Astrocyte (in vitro differentiated cells and primary cell): ENCODE results near the gene UBR1. TPM values are rescaled to one million over a fixed set of nuclear protein-coding genes. Genes with fewer than 3 reads are reported as not detected.

Source experiments
- DNase-seq: peaks from one replicate; pipeline ENCODE4 v3.0.0-alpha.2; 2010; ENCODE audit warnings: low read depth
- FAIRE-seq: peaks from 2 replicates; lab custom pipeline; 2011; peaks lifted over from hg19 to GRCh38; lab: Jason Lieb, UNC
- H2AFZ ChIP-seq: 2 replicates; pipeline ENCODE4 v1.6.0; 2012; ENCODE audit warnings: low read depth, low read length, inconsistent platforms
- H3K27ac ChIP-seq: 2 replicates; pipeline ENCODE4 v1.5.1; 2011; ENCODE audit warnings: low read depth, low read length, inconsistent platforms
- H3K27me3 ChIP-seq: 2 replicates; pipeline ENCODE4 v1.6.0; 2011; ENCODE audit warnings: low read length, inconsistent platforms; ENCODE audit not compliant: insufficient read depth
- H3K36me3 ChIP-seq: 2 replicates; pipeline ENCODE4 v1.5.1; 2011; ENCODE audit warnings: low read length, inconsistent platforms; ENCODE audit not compliant: insufficient read depth
- H3K4me1 ChIP-seq: 2 replicates; pipeline ENCODE4 v1.5.1; 2011; ENCODE audit warnings: low read length, inconsistent platforms; ENCODE audit not compliant: insufficient read depth
- H3K4me2 ChIP-seq: 2 replicates; pipeline ENCODE4 v1.6.0; 2012; ENCODE audit warnings: low read length, inconsistent platforms
- H3K4me3 ChIP-seq: 2 replicates; pipeline ENCODE4 v1.5.1; 2011; ENCODE audit warnings: low read depth, mild to moderate bottlenecking, low read length, inconsistent platforms; ENCODE audit not compliant: insufficient read depth
- H3K79me2 ChIP-seq: 2 replicates; pipeline ENCODE4 v1.6.0; 2012; ENCODE audit warnings: mild to moderate bottlenecking, low read length, inconsistent platforms; ENCODE audit not compliant: insufficient read depth
- H3K9ac ChIP-seq: 2 replicates; pipeline ENCODE4 v1.6.0; 2012; ENCODE audit warnings: mild to moderate bottlenecking, low read length, inconsistent platforms
- H3K9me3 ChIP-seq: 2 replicates; pipeline ENCODE4 v1.5.1; 2012; ENCODE audit warnings: low read depth, mild to moderate bottlenecking, low read length, inconsistent platforms; ENCODE audit not compliant: insufficient read depth
- H4K20me1 ChIP-seq: 2 replicates; pipeline ENCODE4 v1.6.0; 2012; ENCODE audit warnings: low read length, inconsistent platforms; ENCODE audit not compliant: insufficient read depth
- H3K27ac Mint-ChIP-seq: one replicate; pipeline ENCODE4 v1.8.0; 2021; ENCODE audit warnings: mild to moderate bottlenecking, mixed read lengths; ENCODE audit not compliant: unreplicated experiment
- H3K27me3 Mint-ChIP-seq: one replicate; pipeline ENCODE4 v1.8.0; 2021; ENCODE audit warnings: low read depth, mixed read lengths; ENCODE audit not compliant: unreplicated experiment
- H3K36me3 Mint-ChIP-seq: one replicate; pipeline ENCODE4 v1.8.0; 2021; ENCODE audit warnings: low read depth, mixed read lengths; ENCODE audit not compliant: unreplicated experiment
- H3K4me1 Mint-ChIP-seq: one replicate; pipeline ENCODE4 v1.8.0; 2021; ENCODE audit warnings: low read depth, mixed read lengths; ENCODE audit not compliant: unreplicated experiment
- H3K4me3 Mint-ChIP-seq: one replicate; pipeline ENCODE4 v1.8.0; 2021; ENCODE audit warnings: mild to moderate bottlenecking, moderate library complexity, mixed read lengths; ENCODE audit not compliant: unreplicated experiment
- H3K9me3 Mint-ChIP-seq: one replicate; pipeline ENCODE4 v1.8.0; 2021; ENCODE audit warnings: mild to moderate bottlenecking, mixed read lengths; ENCODE audit not compliant: unreplicated experiment
- EZH2 ChIP-seq: IDR thresholded peaks from 2 replicates; pipeline ENCODE4 v1.6.1; 2012; ENCODE audit warnings: mild to moderate bottlenecking, low read length, inconsistent platforms; ENCODE audit not compliant: insufficient read depth
- total RNA-seq: library from RNA; stranded (reverse); gene quantifications from 2 replicates; pipeline ENCODE4 v1.2.1, GENCODE V29; 2021
- TF ChIP-seq, protein P1 (sequence below): IDR thresholded peaks from 2 replicates; pipeline ENCODE4 v1.5.1; 2011; ENCODE audit warnings: low read depth, mild to moderate bottlenecking, inconsistent platforms, low read length, moderate library complexity; ENCODE audit not compliant: insufficient read depth

The UBR1 gene
- total RNA-seq, 1 donor from 2014 or later, result 25.7 TPM

GRCh38 chr15:43086551-43086950, 19.3 kb downstream of the UBR1 start:
- TF ChIP-seq, protein P1, sequence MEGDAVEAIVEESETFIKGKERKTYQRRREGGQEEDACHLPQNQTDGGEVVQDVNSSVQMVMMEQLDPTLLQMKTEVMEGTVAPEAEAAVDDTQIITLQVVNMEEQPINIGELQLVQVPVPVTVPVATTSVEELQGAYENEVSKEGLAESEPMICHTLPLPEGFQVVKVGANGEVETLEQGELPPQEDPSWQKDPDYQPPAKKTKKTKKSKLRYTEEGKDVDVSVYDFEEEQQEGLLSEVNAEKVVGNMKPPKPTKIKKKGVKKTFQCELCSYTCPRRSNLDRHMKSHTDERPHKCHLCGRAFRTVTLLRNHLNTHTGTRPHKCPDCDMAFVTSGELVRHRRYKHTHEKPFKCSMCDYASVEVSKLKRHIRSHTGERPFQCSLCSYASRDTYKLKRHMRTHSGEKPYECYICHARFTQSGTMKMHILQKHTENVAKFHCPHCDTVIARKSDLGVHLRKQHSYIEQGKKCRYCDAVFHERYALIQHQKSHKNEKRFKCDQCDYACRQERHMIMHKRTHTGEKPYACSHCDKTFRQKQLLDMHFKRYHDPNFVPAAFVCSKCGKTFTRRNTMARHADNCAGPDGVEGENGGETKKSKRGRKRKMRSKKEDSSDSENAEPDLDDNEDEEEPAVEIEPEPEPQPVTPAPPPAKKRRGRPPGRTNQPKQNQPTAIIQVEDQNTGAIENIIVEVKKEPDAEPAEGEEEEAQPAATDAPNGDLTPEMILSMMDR, result no peak
- TF ChIP-seq EZH2, result no peak
- Mint-ChIP-seq H3K27me3 (no peaks in the 10 kb centered on the region), H3K36me3 (peaks cover 6% of the 10 kb centered on the region), H3K9me3 (no peaks in the 10 kb centered on the region), H3K27ac (no peak overlapping the region), H3K4me1 (peaks cover 3% of the 10 kb centered on the region), H3K4me3 (no peak overlapping the region)
- peaks cover 3% of the 10 kb centered on the region for H4K20me1 ChIP-seq
- DNase-seq (peak; percentile 39), FAIRE-seq (peak; percentile 70)
- no peak overlapping the region for H3K9ac ChIP-seq
- no peaks in the 10 kb centered on the region for H3K9me3 ChIP-seq
- H3K27me3 ChIP-seq, result no peaks in the 10 kb centered on the region
- peaks cover 58% of the 10 kb centered on the region for H3K79me2 ChIP-seq
- H3K4me2 ChIP-seq, result peak overlapping the region; percentile 12
- no peak overlapping the region for H3K4me3 ChIP-seq
- H3K27ac ChIP-seq, result peak overlapping the region; percentile 2
- peaks cover 5% of the 10 kb centered on the region for H3K36me3 ChIP-seq
- peaks cover 11% of the 10 kb centered on the region for H3K4me1 ChIP-seq
- no peak overlapping the region for H2AFZ ChIP-seq

GRCh38 chr15:43085921-43086320, 19.9 kb downstream of the UBR1 start:
- Mint-ChIP-seq H3K4me1 (peaks cover 3% of the 10 kb centered on the region), H3K27me3 (no peaks in the 10 kb centered on the region), H3K9me3 (no peaks in the 10 kb centered on the region), H3K27ac (no peak overlapping the region), H3K4me3 (no peak overlapping the region), H3K36me3 (peaks cover 7% of the 10 kb centered on the region)
- no peaks in the 10 kb centered on the region for H3K9me3 ChIP-seq
- no peak for FAIRE-seq
- H3K4me2 ChIP-seq, result no peak overlapping the region
- no peak overlapping the region for H3K4me3 ChIP-seq
- H3K9ac ChIP-seq, result no peak overlapping the region
- peaks cover 11% of the 10 kb centered on the region for H3K4me1 ChIP-seq
- peak; percentile 21 for DNase-seq
- peaks cover 52% of the 10 kb centered on the region for H3K79me2 ChIP-seq
- no peak overlapping the region for H3K27ac ChIP-seq
- H4K20me1 ChIP-seq, result peaks cover 3% of the 10 kb centered on the region
- H3K36me3 ChIP-seq, result peaks cover 8% of the 10 kb centered on the region
- H2AFZ ChIP-seq, result no peak overlapping the region
- no peaks in the 10 kb centered on the region for H3K27me3 ChIP-seq
- TF ChIP-seq, protein P1, result no peak
- TF ChIP-seq EZH2, result no peak

- Mint-ChIP-seq H3K27me3 (no peaks in the 10 kb centered on the region), H3K27ac (no peak overlapping the region), H3K36me3 (peaks cover 11% of the 10 kb centered on the region), H3K4me1 (peaks cover 3% of the 10 kb centered on the region), H3K9me3 (peaks cover 2% of the 10 kb centered on the region), H3K4me3 (no peak overlapping the region)
- Histone ChIP-seq H3K27ac (no peak overlapping the region), H3K4me3 (no peak overlapping the region), H4K20me1 (peaks cover 3% of the 10 kb centered on the region), H3K79me2 (peaks cover 29% of the 10 kb centered on the region), H3K9ac (no peak overlapping the region), H3K4me2 (no peak overlapping the region), H3K36me3 (peaks cover 8% of the 10 kb centered on the region), H3K4me1 (peaks cover 11% of the 10 kb centered on the region), H3K27me3 (no peaks in the 10 kb centered on the region), H2AFZ (no peak overlapping the region), H3K9me3 (no peaks in the 10 kb centered on the region)
- no peak for TF ChIP-seq EZH2
- TF ChIP-seq, protein P1, result no peak
- FAIRE-seq, result no peak
- no peak for DNase-seq
These were observed 23.3 kb downstream of the UBR1 start for GRCh38 chr15:43082509-43082908.
